PC-3 (cell line): ENCODE measurements around the gene MAP3K5. TPM values are rescaled to one million over a fixed set of nuclear protein-coding genes. Genes with fewer than 3 reads are reported as not detected.

ENCODE experiments used
- ATAC-seq: fragments of 200-7000 bp; cut with Tn5 transposase; 2 replicates; pipeline ENCODE4 v1.9.1; 2020; ENCODE audit warnings: mild to moderate bottlenecking, moderate library complexity
- BruUV-seq: library from RNA; stranded (reverse); fragments of 400-500 nt; replicated peaks from 2 replicates; lab custom pipeline; 2021; lab: Mats Ljungman, UMichigan
- CTCF ChIA-PET: fragments of 300-600 bp; sonication (Branson Sonifier 250); formaldehyde crosslinking; loops from one replicate; lab custom pipeline; 2022; ENCODE audit warnings: antibody characterized with exemption; lab: Charles Lee
- POLR2A ChIA-PET: fragments of 300-600 bp; sonication (Branson Sonifier 250); formaldehyde crosslinking; loops from one replicate; lab custom pipeline; 2022; ENCODE audit warnings: antibody characterized with exemption; ENCODE audit not compliant: unreplicated experiment; lab: Charles Lee
- DNase-seq: peaks from one replicate; pipeline ENCODE4 v3.0.0-alpha.2; 2015
- H2AFZ ChIP-seq: fragments of 300-600 bp; sonication (generic); 2 replicates; pipeline ENCODE4 v1.6.0; 2016; ENCODE audit warnings: antibody characterized with exemption, low read length
- H3F3A ChIP-seq: fragments of 300-600 bp; sonication (generic); one replicate; pipeline ENCODE4 v1.6.0; 2017; ENCODE audit warnings: antibody characterized with exemption, low read length, control low read depth, mild to moderate bottlenecking; ENCODE audit not compliant: unreplicated experiment
- H3K27ac ChIP-seq: fragments of 300-600 bp; sonication (generic); 2 replicates; pipeline ENCODE4 v1.5.1; 2016; ENCODE audit warnings: mild to moderate bottlenecking, low read length
- H3K27me3 ChIP-seq: fragments of 300-600 bp; sonication (generic); 2 replicates; pipeline ENCODE4 v1.6.1; 2016; ENCODE audit warnings: low read length, mixed read lengths
- H3K36me3 ChIP-seq: fragments of 300-600 bp; sonication (generic); 2 replicates; pipeline ENCODE4 v1.6.1; 2016; ENCODE audit warnings: low read depth, mixed run types, low read length, mixed read lengths
- H3K4me1 ChIP-seq: fragments of 300-600 bp; sonication (generic); 2 replicates; pipeline ENCODE4 v1.5.1; 2016; ENCODE audit warnings: low read length; ENCODE audit not compliant: insufficient read depth
- H3K4me2 ChIP-seq: fragments of 300-600 bp; sonication (generic); 2 replicates; pipeline ENCODE4 v1.6.0; 2016; ENCODE audit warnings: low read length
- H3K4me3 ChIP-seq: fragments of 300-600 bp; sonication (generic); 2 replicates; pipeline ENCODE4 v1.5.1; 2016; ENCODE audit warnings: mild to moderate bottlenecking, low read length, mixed read lengths
- H3K79me2 ChIP-seq: fragments of 300-600 bp; sonication (generic); 2 replicates; pipeline ENCODE4 v1.6.1; 2017; ENCODE audit warnings: low read length, mixed read lengths
- H3K9ac ChIP-seq: fragments of 300-600 bp; sonication (generic); 2 replicates; pipeline ENCODE4 v1.6.0; 2016; ENCODE audit warnings: mild to moderate bottlenecking, low read length
- H3K9me2 ChIP-seq: fragments of 300-600 bp; sonication (generic); replicated peaks from 2 replicates; pipeline ENCODE4 v1.6.1; 2016; ENCODE audit warnings: mixed run types, low read length, mixed read lengths
- H3K9me3 ChIP-seq: fragments of 300-600 bp; sonication (generic); 2 replicates; pipeline ENCODE4 v1.6.1; 2016; ENCODE audit warnings: low read length, mixed read lengths
- H4K20me1 ChIP-seq: fragments of 300-600 bp; sonication (generic); 2 replicates; pipeline ENCODE4 v1.6.1; 2016; ENCODE audit warnings: low read length, mixed read lengths
- CTCF ChIP-seq: fragments of 300-600 bp; sonication (generic); conservative IDR thresholded peaks from 2 replicates; pipeline ENCODE4 v1.5.1; 2017; ENCODE audit warnings: antibody characterized with exemption, low read depth, mild to moderate bottlenecking, low read length
- EZH2 ChIP-seq: fragments of 300-600 bp; sonication (generic); IDR thresholded peaks from one replicate; pipeline ENCODE4 v1.6.1; 2017; ENCODE audit warnings: antibody characterized with exemption, mild to moderate bottlenecking, low read length; ENCODE audit not compliant: unreplicated experiment
- EZH2phosphoT487 ChIP-seq: fragments of 300-600 bp; sonication (generic); IDR thresholded peaks from 2 replicates; pipeline ENCODE4 v1.6.1; 2018; ENCODE audit warnings: mild to moderate bottlenecking, antibody characterized with exemption, low read length, borderline replicate concordance
- intact Hi-C: fragments of 100-400 bp; cut with micrococcal nuclease; formaldehyde crosslinking; loops from 2 replicates; pipeline ENCODE4 v1.9.0; 2023
- total RNA-seq: library from RNA; depleted of rRNA; stranded (reverse); fragments of >200 nt; gene quantifications from 2 replicates; pipeline ENCODE4 v1.2.3, GENCODE V29; 2014

The MAP3K5 gene
- total RNA-seq, 1 experiment from 2014 or later: 4.3 TPM

- no peaks in the 10 kb centered on the region for H3K9me2 ChIP-seq
- H3K9me3 ChIP-seq: no peaks in the 10 kb centered on the region
- no TSS peak for BruUV-seq
- TF ChIP-seq EZH2 (no peak), EZH2phosphoT487 (no peak), CTCF (no peak)
- ChIA-PET POLR2A (no interaction called here), CTCF (no interaction called here)
- H3K4me2 ChIP-seq: no peak overlapping the region
- H3K4me1 ChIP-seq: peaks cover 12% of the 10 kb centered on the region
- no peaks in the 10 kb centered on the region for H4K20me1 ChIP-seq
- ATAC-seq: no peak
- no peak overlapping the region for H3K27ac ChIP-seq
- intact Hi-C loops: loop anchor here (5.0 kb wide), 1 partner anchor 47 kb away; no protein-coding TSS in a partner anchor
- H3K9ac ChIP-seq: no peak overlapping the region
- no peaks in the 10 kb centered on the region for H3K79me2 ChIP-seq
- peaks cover 4% of the 10 kb centered on the region for H3F3A ChIP-seq
- H2AFZ ChIP-seq: no peak overlapping the region
- no peaks in the 10 kb centered on the region for H3K36me3 ChIP-seq
- H3K4me3 ChIP-seq: no peak overlapping the region
- H3K27me3 ChIP-seq: no peaks in the 10 kb centered on the region
- DNase-seq: no peak
Measured at GRCh38 chr6:136614350-136614749, 177.9 kb downstream of the MAP3K5 start.

- H3K79me2 ChIP-seq: no peaks in the 10 kb centered on the region
- BruUV-seq: no TSS peak
- no peak for ATAC-seq
- H3K9me3 ChIP-seq: no peaks in the 10 kb centered on the region
- TF ChIP-seq CTCF (no peak), EZH2 (no peak), EZH2phosphoT487 (no peak)
- DNase-seq: no peak
- intact Hi-C loops: loop anchor here (5.0 kb wide), 1 partner anchor 46 kb away; no protein-coding TSS in a partner anchor
- peaks cover 4% of the 10 kb centered on the region for H3F3A ChIP-seq
- no peaks in the 10 kb centered on the region for H3K27me3 ChIP-seq
- H3K9ac ChIP-seq: no peak overlapping the region
- H4K20me1 ChIP-seq: no peaks in the 10 kb centered on the region
- no peak overlapping the region for H2AFZ ChIP-seq
- POLR2A ChIA-PET: no interaction called here
- H3K4me1 ChIP-seq: peaks cover 20% of the 10 kb centered on the region
- no peak overlapping the region for H3K4me3 ChIP-seq
- H3K27ac ChIP-seq: no peak overlapping the region
- CTCF ChIA-PET: no interaction called here
- H3K4me2 ChIP-seq: no peak overlapping the region
- no peaks in the 10 kb centered on the region for H3K36me3 ChIP-seq
- H3K9me2 ChIP-seq: no peaks in the 10 kb centered on the region
Measured at GRCh38 chr6:136613477-136613876, 178.8 kb downstream of the MAP3K5 start.

- H3K4me1 ChIP-seq: peaks cover 27% of the 10 kb centered on the region
- TF ChIP-seq EZH2: no peak
- H3K4me2 ChIP-seq: no peak overlapping the region
- no peak overlapping the region for H3K4me3 ChIP-seq
- no peaks in the 10 kb centered on the region for H3K36me3 ChIP-seq
- intact Hi-C loops: loop anchor here (5.0 kb wide), 1 partner anchor 46 kb away; no protein-coding TSS in a partner anchor
- H4K20me1 ChIP-seq: no peaks in the 10 kb centered on the region
- ATAC-seq (no peak), DNase-seq (no peak)
- H3K9me3 ChIP-seq: no peaks in the 10 kb centered on the region
- no peak overlapping the region for H2AFZ ChIP-seq
- no peaks in the 10 kb centered on the region for H3K27me3 ChIP-seq
- no peak overlapping the region for H3K27ac ChIP-seq
- POLR2A ChIA-PET: no interaction called here
- CTCF ChIA-PET: interaction anchor here (0.7 kb wide), 1 partner anchor 271 kb away, joined by 4 read pairs; no protein-coding TSS in a partner anchor
- no peaks in the 10 kb centered on the region for H3K9me2 ChIP-seq
- H3K79me2 ChIP-seq: no peaks in the 10 kb centered on the region
- no TSS peak for BruUV-seq
- H3F3A ChIP-seq: peaks cover 4% of the 10 kb centered on the region
- no peak overlapping the region for H3K9ac ChIP-seq
Measured at GRCh38 chr6:136612666-136613389, 179.4 kb downstream of the MAP3K5 start.
